ENCODE results near the gene KIRREL3. TPM values are rescaled to one million over a fixed set of nuclear protein-coding genes. Genes with fewer than 3 reads are reported as not detected.
A peak's percentile ranks its signal among the peaks of the same experiment; 100 is the strongest.

Gene KIRREL3
- polyA plus RNA-seq, 1 donor (not counting 4 experiments of a cell fraction or from before 2014, with no cell fraction given) = 0.04 TPM

- Histone ChIP-seq H3K27me3 (ENCODE audit: control insufficient read depth, extremely low read depth, insufficient read depth, low read length) (no peaks in the 10 kb centered on the region), H3K36me3 (ENCODE audit: control insufficient read depth in 2 of 2, extremely low read depth in 1 of 2, insufficient read depth in 2 of 2, low read length in 2 of 2) (no peaks in the 10 kb centered on the region), H3K4me2 (ENCODE audit: control insufficient read depth, extremely low read depth, insufficient read depth, low read depth, low read length) (peak overlapping the region; percentile 29), H3K9me1 (ENCODE audit: control insufficient read depth, extremely low read depth, insufficient read depth, low read length) (peaks cover 2% of the 10 kb centered on the region), H3K4me3 (ENCODE audit: control insufficient read depth in 2 of 3, extremely low read depth in 1 of 3, insufficient read depth in 2 of 3, low read depth in 1 of 3, low read length in 3 of 3) (no peak overlapping the region), H3K9ac (ENCODE audit: control insufficient read depth, extremely low read depth, insufficient read depth, low read length) (peak overlapping the region; percentile 55), H3K27ac (ENCODE audit: control insufficient read depth, insufficient read depth, low read length) (peak overlapping the region; percentile 58), H3K9me3 (ENCODE audit: control insufficient read depth, low read depth, low read length) (no peaks in the 10 kb centered on the region), H3K79me2 (ENCODE audit: control insufficient read depth, insufficient read depth, low read length) (no peaks in the 10 kb centered on the region), H3K4me1 (ENCODE audit: control insufficient read depth, extremely low read depth, insufficient read depth, low read length) (peaks cover 15% of the 10 kb centered on the region), H2AFZ (ENCODE audit: control insufficient read depth, low read length) (peak overlapping the region; percentile 9), H4K20me1 (ENCODE audit: control insufficient read depth, extremely low read depth, insufficient read depth, low read length) (no peaks in the 10 kb centered on the region)
- no peak for TF ChIP-seq EZH2 (IDR thresholded peaks at IDR 0.05; ENCODE audit: low read length)
- peak in 1 of 3 experiments; percentile 46 for TF ChIP-seq CTCF (optimal IDR thresholded peaks at IDR 0.05 in 1 of 3, IDR thresholded peaks at IDR 0.05 in 1 of 3, conservative IDR thresholded peaks at IDR 0.05 in 1 of 3; ENCODE audit: extremely low read depth in 1 of 3, insufficient read depth in 2 of 3, low read length in 3 of 3)
- no peak for FAIRE-seq
- DNase-seq (ENCODE audit: low read depth, low spot score) = no peak
- dilution Hi-C loops (cut with MboI; ENCODE audit: extremely low pct_ligation_motif_present, low sequenced_read_pairs) = no loop called here
Observed at GRCh38 chr11:126968915-126969314, 31.7 kb downstream of the KIRREL3 start.

- Histone ChIP-seq H3K9me1 (ENCODE audit: control insufficient read depth, extremely low read depth, insufficient read depth, low read length) (peaks cover 2% of the 10 kb centered on the region), H3K9me3 (ENCODE audit: control insufficient read depth, low read depth, low read length) (no peaks in the 10 kb centered on the region), H2AFZ (ENCODE audit: control insufficient read depth, low read length) (no peak overlapping the region), H3K4me2 (ENCODE audit: control insufficient read depth, extremely low read depth, insufficient read depth, low read depth, low read length) (no peak overlapping the region), H3K4me1 (ENCODE audit: control insufficient read depth, extremely low read depth, insufficient read depth, low read length) (peaks cover 24% of the 10 kb centered on the region), H3K27ac (ENCODE audit: control insufficient read depth, insufficient read depth, low read length) (no peak overlapping the region), H3K79me2 (ENCODE audit: control insufficient read depth, insufficient read depth, low read length) (no peaks in the 10 kb centered on the region), H4K20me1 (ENCODE audit: control insufficient read depth, extremely low read depth, insufficient read depth, low read length) (no peaks in the 10 kb centered on the region), H3K36me3 (ENCODE audit: control insufficient read depth in 2 of 2, extremely low read depth in 1 of 2, insufficient read depth in 2 of 2, low read length in 2 of 2) (no peaks in the 10 kb centered on the region), H3K4me3 (ENCODE audit: control insufficient read depth in 2 of 3, extremely low read depth in 1 of 3, insufficient read depth in 2 of 3, low read depth in 1 of 3, low read length in 3 of 3) (no peak overlapping the region), H3K27me3 (ENCODE audit: control insufficient read depth, extremely low read depth, insufficient read depth, low read length) (no peaks in the 10 kb centered on the region), H3K9ac (ENCODE audit: control insufficient read depth, extremely low read depth, insufficient read depth, low read length) (no peak overlapping the region)
- TF ChIP-seq CTCF (optimal IDR thresholded peaks at IDR 0.05 in 1 of 3, IDR thresholded peaks at IDR 0.05 in 1 of 3, conservative IDR thresholded peaks at IDR 0.05 in 1 of 3; ENCODE audit: extremely low read depth in 1 of 3, insufficient read depth in 2 of 3, low read length in 3 of 3) (no peak), EZH2 (IDR thresholded peaks at IDR 0.05; ENCODE audit: low read length) (no peak)
- dilution Hi-C loops (cut with MboI; ENCODE audit: extremely low pct_ligation_motif_present, low sequenced_read_pairs) = no loop called here
- FAIRE-seq = no peak
- DNase-seq (ENCODE audit: low read depth, low spot score) = no peak
Observed at GRCh38 chr11:126965331-126965730, 35.2 kb downstream of the KIRREL3 start.
